SU-DHL-6 (cell line): ENCODE data around the gene ZRSR2.

Source experiments
- EZH2phosphoT487 ChIP-seq: fragments of 200-600 bp; sonication (generic), shearing (Covaris generic); conservative IDR thresholded peaks from 2 replicates; pipeline ENCODE4 v1.6.1; 2018; ENCODE audit warnings: mild to moderate bottlenecking, antibody characterized with exemption, low read length, moderate library complexity, mixed read lengths
- TF ChIP-seq, protein P1 (sequence below): fragments of 200-600 bp; sonication (generic); IDR thresholded peaks from one replicate; pipeline ENCODE4 v1.5.1; 2017; ENCODE audit warnings: antibody characterized with exemption, mild to moderate bottlenecking, low read length, moderate library complexity; ENCODE audit not compliant: insufficient read depth, poor library complexity, severe bottlenecking

DNA sequence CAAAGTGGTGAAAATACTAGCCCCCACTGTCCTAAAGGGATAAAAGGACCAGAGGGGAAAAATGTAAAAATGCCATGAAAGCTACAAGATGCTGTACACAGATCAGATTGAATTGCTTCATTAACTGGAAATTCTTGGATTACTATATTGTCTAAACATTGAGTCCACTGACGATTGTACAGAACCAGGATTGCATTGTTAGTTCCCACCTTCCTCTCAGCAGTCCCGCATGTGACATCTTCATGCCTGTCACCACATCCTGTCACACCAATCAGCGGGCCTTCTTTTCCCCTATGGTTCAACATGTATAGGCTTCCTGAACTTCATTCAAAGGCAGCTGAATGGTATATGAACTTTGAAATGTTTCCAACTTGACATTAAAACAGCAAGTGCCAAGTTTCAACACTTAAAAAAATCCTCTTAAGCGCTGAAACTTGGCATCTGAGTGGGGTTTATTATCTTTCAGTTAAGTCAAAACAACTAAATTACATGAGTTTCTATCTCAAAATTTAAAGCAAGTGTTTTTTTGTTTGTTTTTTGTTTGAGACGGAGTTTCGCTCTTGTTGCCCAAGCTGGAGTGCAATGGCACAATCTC, 24.6 kb downstream of the ZRSR2 start:
- TF ChIP-seq, protein P1, sequence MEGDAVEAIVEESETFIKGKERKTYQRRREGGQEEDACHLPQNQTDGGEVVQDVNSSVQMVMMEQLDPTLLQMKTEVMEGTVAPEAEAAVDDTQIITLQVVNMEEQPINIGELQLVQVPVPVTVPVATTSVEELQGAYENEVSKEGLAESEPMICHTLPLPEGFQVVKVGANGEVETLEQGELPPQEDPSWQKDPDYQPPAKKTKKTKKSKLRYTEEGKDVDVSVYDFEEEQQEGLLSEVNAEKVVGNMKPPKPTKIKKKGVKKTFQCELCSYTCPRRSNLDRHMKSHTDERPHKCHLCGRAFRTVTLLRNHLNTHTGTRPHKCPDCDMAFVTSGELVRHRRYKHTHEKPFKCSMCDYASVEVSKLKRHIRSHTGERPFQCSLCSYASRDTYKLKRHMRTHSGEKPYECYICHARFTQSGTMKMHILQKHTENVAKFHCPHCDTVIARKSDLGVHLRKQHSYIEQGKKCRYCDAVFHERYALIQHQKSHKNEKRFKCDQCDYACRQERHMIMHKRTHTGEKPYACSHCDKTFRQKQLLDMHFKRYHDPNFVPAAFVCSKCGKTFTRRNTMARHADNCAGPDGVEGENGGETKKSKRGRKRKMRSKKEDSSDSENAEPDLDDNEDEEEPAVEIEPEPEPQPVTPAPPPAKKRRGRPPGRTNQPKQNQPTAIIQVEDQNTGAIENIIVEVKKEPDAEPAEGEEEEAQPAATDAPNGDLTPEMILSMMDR, result no peak
- no peak for TF ChIP-seq EZH2phosphoT487
